ENCODE measurements around the gene ATRIP.

ATRIP gene

DNA sequence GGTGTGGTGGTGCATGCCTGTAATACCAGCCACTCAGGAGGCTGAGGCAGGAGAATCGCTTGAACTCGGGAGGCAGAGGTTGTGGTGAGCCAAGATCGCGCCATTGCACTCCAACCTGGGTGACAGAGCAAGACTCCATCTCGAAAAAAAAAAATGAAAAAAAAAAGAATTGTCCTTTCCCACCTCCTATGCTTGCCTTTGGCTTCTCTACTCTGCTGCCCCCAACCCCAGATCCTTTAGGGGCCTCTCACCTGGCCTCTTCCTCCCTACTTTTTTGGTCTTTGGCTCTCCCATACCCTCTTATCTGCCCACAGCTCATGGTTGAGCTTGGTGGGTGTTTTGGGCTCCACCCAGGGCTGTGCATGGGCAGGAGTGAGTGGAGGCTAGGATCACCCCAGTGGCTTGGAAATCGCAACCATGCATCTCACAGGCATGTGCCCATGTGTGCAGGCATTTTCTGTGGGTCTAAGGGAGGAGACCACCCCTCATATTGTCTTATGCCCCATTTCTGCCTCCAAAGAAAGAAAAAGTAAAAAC lies 59.5 kb downstream of the ATRIP start:
- no peak overlapping the region for H3K27ac Mint-ChIP-seq
- H3K27me3 Mint-ChIP-seq: no peaks in the 10 kb centered on the region
- H3K9me3 Mint-ChIP-seq: no peaks in the 10 kb centered on the region
- peak overlapping the region in 1 of 2 donors; percentile 26 for H3K4me3 Mint-ChIP-seq
- ATAC-seq (no peak), DNase-seq (no peak)
- peaks cover 54% of the 10 kb centered on the region for H3K4me1 Mint-ChIP-seq

DNA sequence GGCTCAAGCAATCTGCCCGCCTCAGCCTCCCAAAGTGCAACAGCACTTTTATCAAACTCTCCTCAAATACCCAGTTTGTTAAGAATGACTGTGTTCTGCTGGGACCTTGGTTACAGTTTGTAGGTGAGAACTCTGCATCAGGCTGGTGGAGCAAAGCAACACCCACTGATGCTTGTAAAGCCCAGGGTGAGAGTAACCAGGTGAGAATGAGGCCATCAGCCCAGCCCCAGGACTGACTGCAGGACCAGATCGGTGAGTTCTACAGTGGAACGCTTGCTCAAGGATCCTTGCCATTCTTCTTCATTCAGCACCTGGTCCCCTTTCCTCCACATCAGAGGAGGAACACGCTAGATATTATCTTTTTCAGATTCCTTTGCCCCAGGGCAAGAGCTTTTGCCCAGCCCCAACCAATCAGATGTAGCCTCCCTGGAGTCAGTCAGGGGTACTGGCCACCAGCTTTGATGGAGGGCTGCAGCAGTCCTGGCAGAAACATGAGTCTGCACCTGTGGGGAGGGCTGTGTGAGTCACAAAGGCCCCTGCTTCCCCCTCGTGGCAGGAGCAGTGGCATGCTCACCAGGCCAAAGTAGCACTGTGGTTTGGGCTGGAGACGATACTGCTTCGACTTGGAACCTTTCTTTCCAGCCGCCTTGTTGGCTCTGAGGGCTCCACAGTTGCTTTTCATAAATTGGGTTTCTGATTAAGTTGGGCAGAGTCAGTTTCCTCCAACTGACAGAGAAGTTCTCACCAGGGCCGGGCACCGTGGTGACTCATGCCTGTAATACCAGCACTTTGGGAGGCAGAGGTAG lies 60.9 kb downstream of the ATRIP start:
- Mint-ChIP-seq H3K27ac (peak overlapping the region in 1 of 2 donors; percentile 67), H3K4me1 (peaks cover 47% of the 10 kb centered on the region)

DNA sequence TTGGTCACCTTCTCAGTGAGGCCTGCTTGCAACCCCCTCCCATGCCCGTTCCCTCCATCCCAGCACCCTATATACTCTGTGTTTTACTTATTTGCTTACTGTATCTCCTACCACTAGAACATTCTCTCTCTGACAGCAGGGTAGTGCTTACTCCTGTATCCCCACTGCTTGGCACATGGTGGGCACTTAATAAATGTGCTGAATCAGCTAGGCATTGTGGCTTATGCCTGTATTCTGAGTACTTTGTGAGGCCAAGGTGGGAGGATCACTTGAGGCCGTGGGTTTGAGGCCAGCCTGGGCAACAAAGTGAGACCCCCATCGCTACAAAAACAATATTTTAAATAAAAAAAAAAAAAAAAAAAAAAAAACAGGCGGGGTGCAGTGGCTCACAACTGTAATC lies 65.0 kb downstream of the ATRIP start:
- no peak overlapping the region for H3K27ac Mint-ChIP-seq

More for the DNA sequence above, 60.9 kb downstream of the ATRIP start:
- Mint-ChIP-seq H3K4me3 (peak overlapping the region; percentile 55 to 58), H3K9me3 (no peaks in the 10 kb centered on the region), H3K27me3 (no peaks in the 10 kb centered on the region)
- peak; percentile 90 for ATAC-seq
- DNase-seq: peak; percentile 70 to 81

DNA sequence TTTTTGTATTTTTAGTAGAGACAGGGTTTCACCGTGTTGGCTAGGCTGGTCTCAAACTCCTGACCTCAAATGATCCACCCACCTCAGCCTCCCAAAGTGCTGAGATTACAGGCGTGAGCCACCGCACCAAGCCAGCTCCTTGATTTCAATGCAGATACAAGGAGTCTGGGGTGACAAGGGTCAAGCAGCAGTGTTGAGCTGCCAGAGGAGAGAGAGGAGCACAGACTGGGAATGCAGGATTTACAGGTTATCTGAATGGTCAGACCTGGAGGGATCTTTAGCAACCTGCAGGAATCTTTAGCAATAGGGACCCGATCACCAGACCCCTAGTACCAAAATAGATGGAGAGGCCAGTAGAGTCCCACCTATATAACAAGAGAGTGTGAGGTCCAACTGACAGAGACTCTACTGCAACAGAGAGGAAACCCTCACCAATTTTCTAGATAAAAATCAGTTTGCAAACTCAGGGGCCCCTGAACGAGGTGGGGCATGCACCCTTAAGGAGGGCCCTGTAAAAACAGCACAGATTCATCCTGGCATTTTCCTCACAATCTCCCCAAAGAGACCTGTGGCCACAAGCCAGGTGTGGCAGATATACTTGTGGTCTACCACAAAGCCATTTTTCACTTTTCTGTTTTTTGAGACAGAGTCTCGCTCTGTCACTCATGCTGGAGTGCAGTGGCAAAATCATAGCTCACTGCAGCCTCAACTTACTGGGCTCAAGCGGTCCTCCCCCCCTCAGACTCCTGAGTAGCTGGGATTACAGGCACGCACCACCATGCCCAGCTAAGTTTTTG lies 68.1 kb downstream of the ATRIP start:
- peak in 1 of 2 donors; percentile 26 for DNase-seq
- peak; percentile 73 for ATAC-seq
- Mint-ChIP-seq H3K4me3 (no peak overlapping the region), H3K27me3 (no peaks in the 10 kb centered on the region), H3K4me1 (peaks cover 56% of the 10 kb centered on the region), H3K27ac (no peak overlapping the region), H3K9me3 (no peaks in the 10 kb centered on the region)

More for the DNA sequence above, 65.0 kb downstream of the ATRIP start:
- H3K27me3 Mint-ChIP-seq: no peaks in the 10 kb centered on the region
- H3K9me3 Mint-ChIP-seq: no peaks in the 10 kb centered on the region
- no peak for ATAC-seq
- H3K4me1 Mint-ChIP-seq: peaks cover 42% of the 10 kb centered on the region
- H3K4me3 Mint-ChIP-seq: no peak overlapping the region
- no peak for DNase-seq
